GM19238 (cell line): ENCODE data around the gene OR4F17.
"Not testable (repeated sequence)": the region's sequence is repeated elsewhere in the genome, so short reads cannot be mapped to it uniquely, and the experiment has no call there.

ENCODE experiments used
- DNase-seq: peaks from one replicate; pipeline ENCODE4 v3.0.0; 2011; ENCODE audit warnings: low spot score; ENCODE audit not compliant: insufficient read length

The OR4F17 gene

GRCh38 chr19:106804-107203 is at the start of gene OR4F17:
Gene OR4F17, plus strand, starts transcription at chr19:107104. Its CDS starts 3,575 bp downstream, at chr19:110679.
- not testable (repeated sequence) for DNase-seq

GRCh38 chr19:70793-71192 is 36.1 kb upstream of the OR4F17 start:
- not testable (repeated sequence) for DNase-seq

- not testable (repeated sequence) for DNase-seq
These were observed 24.0 kb upstream of the OR4F17 start for GRCh38 chr19:82864-83263.

GRCh38 chr19:83626-84025 is 23.3 kb upstream of the OR4F17 start:
- not testable (repeated sequence) for DNase-seq

- DNase-seq = not testable (repeated sequence)
These were observed 16.2 kb upstream of the OR4F17 start for GRCh38 chr19:90678-91077.

GRCh38 chr19:94794-95193 is 12.1 kb upstream of the OR4F17 start:
- not testable (repeated sequence) for DNase-seq

- not testable (repeated sequence) for DNase-seq
These were observed 9.3 kb upstream of the OR4F17 start for GRCh38 chr19:97647-98046.

GRCh38 chr19:120443-121140 is 13.7 kb downstream of the OR4F17 start:
- not testable (repeated sequence) for DNase-seq
